Calu3 (cell line): ENCODE measurements around the gene ACSF2. TPM values are rescaled to one million over a fixed set of nuclear protein-coding genes. Genes with fewer than 3 reads are reported as not detected.

ENCODE experiments used
- BruUV-seq: library from RNA; stranded (reverse); fragments of 400-500 nt; replicated peaks from 2 replicates; lab custom pipeline; 2021; lab: Mats Ljungman, UMichigan
- CTCF ChIA-PET: fragments of 300-600 bp; sonication (Branson Sonifier 250); formaldehyde crosslinking; loops from one replicate; lab custom pipeline; 2022; ENCODE audit warnings: antibody characterized with exemption; lab: Charles Lee
- DNase-seq: peaks from one replicate; pipeline ENCODE4 v3.0.0; 2022
- H3K27ac Mint-ChIP-seq: one replicate; pipeline ENCODE4 v1.8.0; 2022; ENCODE audit warnings: mixed read lengths; ENCODE audit not compliant: unreplicated experiment
- H3K27me3 Mint-ChIP-seq: one replicate; pipeline ENCODE4 v1.8.0; 2022; ENCODE audit warnings: mixed read lengths; ENCODE audit not compliant: unreplicated experiment
- H3K36me3 Mint-ChIP-seq: one replicate; pipeline ENCODE4 v1.8.0; 2022; ENCODE audit warnings: mild to moderate bottlenecking, moderate library complexity, mixed read lengths; ENCODE audit not compliant: insufficient read depth, unreplicated experiment
- H3K4me1 Mint-ChIP-seq: one replicate; pipeline ENCODE4 v1.8.0; 2022; ENCODE audit warnings: mild to moderate bottlenecking, low read depth, mixed read lengths; ENCODE audit not compliant: unreplicated experiment
- H3K4me3 Mint-ChIP-seq: one replicate; pipeline ENCODE4 v1.8.0; 2022; ENCODE audit warnings: mild to moderate bottlenecking, low read depth, moderate library complexity, mixed read lengths; ENCODE audit not compliant: unreplicated experiment
- H3K9me3 Mint-ChIP-seq: one replicate; pipeline ENCODE4 v1.8.0; 2022; ENCODE audit warnings: low read depth, mixed read lengths; ENCODE audit not compliant: unreplicated experiment
- CTCF ChIP-seq: fragments of 200-600 bp; IDR thresholded peaks from one replicate; pipeline ENCODE4 v1.8.0; 2022; ENCODE audit warnings: antibody characterized with exemption; ENCODE audit not compliant: unreplicated experiment
- intact Hi-C: fragments of 100-400 bp; cut with micrococcal nuclease; formaldehyde crosslinking; loops from one replicate; pipeline ENCODE4 v1.10.0; 2022; ENCODE audit not compliant: unreplicated experiment
- total RNA-seq: library from RNA; stranded (reverse); gene quantifications from 2 replicates; pipeline ENCODE4 v1.2.3, GENCODE V29; 2022

ACSF2 gene
- total RNA-seq, 1 experiment from 2014 or later, result 148 TPM

- H3K36me3 Mint-ChIP-seq, result peaks cover 30% of the 10 kb centered on the region
- TF ChIP-seq CTCF, result no peak
- no TSS peak for BruUV-seq
- CTCF ChIA-PET, result no interaction called here
- no peak overlapping the region for H3K27ac Mint-ChIP-seq
- H3K9me3 Mint-ChIP-seq, result no peaks in the 10 kb centered on the region
- no peaks in the 10 kb centered on the region for H3K27me3 Mint-ChIP-seq
- DNase-seq, result no peak
- no peak overlapping the region for H3K4me3 Mint-ChIP-seq
- intact Hi-C loops, result no loop called here
- peaks cover 15% of the 10 kb centered on the region for H3K4me1 Mint-ChIP-seq
These were observed 35.0 kb downstream of the ACSF2 start for GRCh38 chr17:50460831-50461526.

GRCh38 chr17:50461550-50462132 is 35.6 kb downstream of the ACSF2 start:
- Mint-ChIP-seq H3K9me3 (no peaks in the 10 kb centered on the region), H3K27me3 (no peaks in the 10 kb centered on the region), H3K27ac (no peak overlapping the region), H3K4me1 (peaks cover 20% of the 10 kb centered on the region), H3K4me3 (no peak overlapping the region), H3K36me3 (peaks cover 34% of the 10 kb centered on the region)
- CTCF ChIA-PET, result no interaction called here
- no peak for TF ChIP-seq CTCF
- no peak for DNase-seq
- BruUV-seq, result no TSS peak
- intact Hi-C loops, result no loop called here

- intact Hi-C loops, result no loop called here
- H3K27ac Mint-ChIP-seq, result no peak overlapping the region
- peaks cover 38% of the 10 kb centered on the region for H3K36me3 Mint-ChIP-seq
- no peak for TF ChIP-seq CTCF
- H3K9me3 Mint-ChIP-seq, result no peaks in the 10 kb centered on the region
- BruUV-seq, result no TSS peak
- CTCF ChIA-PET, result no interaction called here
- no peaks in the 10 kb centered on the region for H3K27me3 Mint-ChIP-seq
- no peak for DNase-seq
- no peak overlapping the region for H3K4me3 Mint-ChIP-seq
- H3K4me1 Mint-ChIP-seq, result peaks cover 23% of the 10 kb centered on the region
These were observed 36.4 kb downstream of the ACSF2 start for GRCh38 chr17:50462446-50462845.

- TF ChIP-seq CTCF, result no peak
- H3K27ac Mint-ChIP-seq, result no peak overlapping the region
- H3K4me1 Mint-ChIP-seq, result peaks cover 11% of the 10 kb centered on the region
- intact Hi-C loops, result no loop called here
- no peak for DNase-seq
- H3K4me3 Mint-ChIP-seq, result no peak overlapping the region
- no peaks in the 10 kb centered on the region for H3K9me3 Mint-ChIP-seq
- no peaks in the 10 kb centered on the region for H3K27me3 Mint-ChIP-seq
- CTCF ChIA-PET, result no interaction called here
- peaks cover 43% of the 10 kb centered on the region for H3K36me3 Mint-ChIP-seq
- BruUV-seq, result no TSS peak
These were observed 38.1 kb downstream of the ACSF2 start for GRCh38 chr17:50464121-50464520.
